WERI-Rb-1 (cell line): ENCODE measurements around the gene TMPRSS9.

Experiments used
- DNase-seq: peaks from one replicate; pipeline ENCODE4 v3.0.0-alpha.2; 2020
- H3K27ac ChIP-seq: fragments of 250-450 bp; sonication (Bioruptor Pico); 2 replicates; pipeline ENCODE4 v1.5.1; 2020; ENCODE audit warnings: mild to moderate bottlenecking, moderate library complexity
- H3K27me3 ChIP-seq: fragments of 250-450 bp; sonication (Bioruptor Pico); 2 replicates; pipeline ENCODE4 v1.5.1; 2021; ENCODE audit warnings: mild to moderate bottlenecking, low read depth, moderate library complexity; ENCODE audit not compliant: insufficient read depth, severe bottlenecking
- H3K36me3 ChIP-seq: fragments of 250-450 bp; sonication (Bioruptor Pico); 2 replicates; pipeline ENCODE4 v1.5.1; 2020; ENCODE audit warnings: mild to moderate bottlenecking, moderate library complexity
- H3K4me3 ChIP-seq: 2 replicates; pipeline ENCODE4 v1.5.1; 2011; ENCODE audit warnings: low read depth, mild to moderate bottlenecking, control low read depth, low read length
- H3K9me3 ChIP-seq: fragments of 250-450 bp; sonication (Bioruptor Pico); 2 replicates; pipeline ENCODE4 v1.5.1; 2021; ENCODE audit warnings: mild to moderate bottlenecking, moderate library complexity; ENCODE audit not compliant: severe bottlenecking
- TF ChIP-seq, protein P1 (sequence below): IDR thresholded peaks from 2 replicates; pipeline ENCODE4 v1.5.1; 2011; ENCODE audit warnings: low read depth, mild to moderate bottlenecking, control low read depth, inconsistent platforms, low read length

The TMPRSS9 gene

DNA sequence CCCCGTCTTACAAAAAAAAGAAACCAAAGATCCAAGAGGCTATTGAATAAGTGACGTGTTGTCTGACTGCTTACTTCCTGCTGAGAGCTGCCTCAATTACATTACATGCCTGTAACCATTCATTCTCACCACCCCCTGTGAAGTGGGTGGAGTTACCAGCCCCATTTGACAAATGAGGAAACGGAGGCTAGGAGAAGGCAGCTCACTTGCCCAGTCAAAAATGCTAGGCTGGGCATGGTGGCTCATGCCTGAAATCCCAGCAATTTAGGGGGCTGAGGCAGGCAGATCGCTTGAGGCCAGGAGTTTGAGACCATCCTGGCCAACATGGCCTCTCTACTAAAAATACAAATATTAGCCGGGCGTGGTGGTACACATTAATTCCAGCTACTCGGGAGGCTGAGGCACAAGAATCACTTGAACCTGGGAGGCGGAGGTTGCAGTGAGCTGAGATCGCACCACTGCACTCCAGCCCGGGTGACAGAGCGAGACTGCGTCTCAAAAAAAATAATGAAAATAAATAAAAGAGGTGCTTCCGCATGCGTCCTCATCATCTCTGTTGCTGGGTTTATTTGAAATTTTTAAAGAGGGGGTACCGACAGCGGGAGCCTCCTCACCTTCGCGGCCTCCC, 32.2 kb upstream of the TMPRSS9 start:
- Histone ChIP-seq H3K27ac (peak overlapping the region; percentile 91), H3K9me3 (no peaks in the 10 kb centered on the region), H3K27me3 (no peaks in the 10 kb centered on the region), H3K36me3 (peaks cover 40% of the 10 kb centered on the region), H3K4me3 (peak overlapping the region; percentile 93)
- TF ChIP-seq, protein P1, sequence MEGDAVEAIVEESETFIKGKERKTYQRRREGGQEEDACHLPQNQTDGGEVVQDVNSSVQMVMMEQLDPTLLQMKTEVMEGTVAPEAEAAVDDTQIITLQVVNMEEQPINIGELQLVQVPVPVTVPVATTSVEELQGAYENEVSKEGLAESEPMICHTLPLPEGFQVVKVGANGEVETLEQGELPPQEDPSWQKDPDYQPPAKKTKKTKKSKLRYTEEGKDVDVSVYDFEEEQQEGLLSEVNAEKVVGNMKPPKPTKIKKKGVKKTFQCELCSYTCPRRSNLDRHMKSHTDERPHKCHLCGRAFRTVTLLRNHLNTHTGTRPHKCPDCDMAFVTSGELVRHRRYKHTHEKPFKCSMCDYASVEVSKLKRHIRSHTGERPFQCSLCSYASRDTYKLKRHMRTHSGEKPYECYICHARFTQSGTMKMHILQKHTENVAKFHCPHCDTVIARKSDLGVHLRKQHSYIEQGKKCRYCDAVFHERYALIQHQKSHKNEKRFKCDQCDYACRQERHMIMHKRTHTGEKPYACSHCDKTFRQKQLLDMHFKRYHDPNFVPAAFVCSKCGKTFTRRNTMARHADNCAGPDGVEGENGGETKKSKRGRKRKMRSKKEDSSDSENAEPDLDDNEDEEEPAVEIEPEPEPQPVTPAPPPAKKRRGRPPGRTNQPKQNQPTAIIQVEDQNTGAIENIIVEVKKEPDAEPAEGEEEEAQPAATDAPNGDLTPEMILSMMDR, result no peak
- peak; percentile 44 for DNase-seq

DNA sequence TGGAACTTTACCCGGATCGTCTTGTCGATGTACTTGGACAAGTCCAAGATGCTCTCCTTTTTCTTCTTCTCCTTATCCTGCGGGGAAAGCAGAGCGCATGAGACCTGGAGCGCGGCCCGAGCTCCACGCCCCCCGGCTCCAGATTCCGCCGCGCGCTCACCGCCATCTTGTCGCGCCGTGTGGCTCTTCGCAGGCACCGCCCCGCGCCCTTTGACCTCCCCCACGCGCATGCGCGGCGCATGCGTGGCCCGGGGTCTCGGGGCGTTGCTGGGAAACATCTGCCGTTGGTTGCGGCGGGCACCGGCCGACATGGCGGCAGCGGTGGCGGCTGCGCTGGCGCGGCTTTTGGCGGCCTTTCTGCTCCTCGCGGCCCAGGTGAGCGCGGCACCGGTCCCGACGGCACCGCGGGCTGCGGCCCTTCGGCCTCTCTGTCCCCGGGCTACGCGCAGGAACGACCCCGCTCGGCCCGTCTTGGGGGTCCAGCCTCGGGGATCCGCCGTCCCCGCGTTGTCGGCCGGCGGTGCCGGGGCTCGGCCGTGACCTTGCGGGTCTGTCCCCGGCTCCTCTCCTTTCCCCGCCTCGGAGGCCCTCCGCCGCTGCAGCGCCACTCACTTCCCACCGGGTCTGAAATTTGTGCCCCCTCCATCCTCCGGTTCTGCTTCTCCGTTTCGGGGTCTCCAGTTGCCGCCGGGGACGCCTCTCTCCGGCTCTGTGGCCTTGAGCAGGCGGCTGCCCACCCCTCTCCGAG, 31.5 kb upstream of the TMPRSS9 start, which contains the start of the genes LSM7 and SPPL2B:
Gene LSM7, minus strand, starts transcription at position 186 of the 748 bp plus-strand sequence. Its CDS starts 20 bp downstream, at position 166.
Gene SPPL2B, plus strand, starts transcription at position 284 of the 748 bp plus-strand sequence. Its CDS starts 26 bp downstream, at position 310.
- DNase-seq, result peak; percentile 91
- TF ChIP-seq, protein P1, result no peak
- no peaks in the 10 kb centered on the region for H3K9me3 ChIP-seq
- peaks cover 33% of the 10 kb centered on the region for H3K36me3 ChIP-seq
- no peaks in the 10 kb centered on the region for H3K27me3 ChIP-seq
- peak within 1 kb of the TSS; percentile 91 for H3K27ac ChIP-seq
- H3K4me3 ChIP-seq, result peak within 1 kb of the TSS; percentile 93

DNA sequence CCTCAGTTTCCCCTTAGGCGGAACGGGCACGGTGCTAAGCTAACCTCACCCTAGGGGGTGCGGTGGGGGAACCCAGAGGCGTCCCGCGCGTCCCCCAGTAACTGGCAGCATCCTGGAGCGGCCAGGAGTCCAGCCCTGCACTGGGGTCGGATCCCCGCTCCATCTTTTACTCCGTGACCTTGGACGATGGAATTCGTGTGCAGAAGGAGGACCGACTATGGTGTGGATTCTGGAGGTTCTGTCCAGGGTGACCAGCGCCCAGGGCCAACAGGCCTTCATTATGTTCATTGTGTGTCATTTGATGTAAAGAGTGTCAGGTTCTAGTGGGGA, 31.0 kb upstream of the TMPRSS9 start:
- H3K27ac ChIP-seq, result peak overlapping the region; percentile 91
- TF ChIP-seq, protein P1, result no peak
- no peaks in the 10 kb centered on the region for H3K27me3 ChIP-seq
- peaks cover 30% of the 10 kb centered on the region for H3K36me3 ChIP-seq
- peak overlapping the region; percentile 93 for H3K4me3 ChIP-seq
- no peaks in the 10 kb centered on the region for H3K9me3 ChIP-seq
- DNase-seq, result no peak

DNA sequence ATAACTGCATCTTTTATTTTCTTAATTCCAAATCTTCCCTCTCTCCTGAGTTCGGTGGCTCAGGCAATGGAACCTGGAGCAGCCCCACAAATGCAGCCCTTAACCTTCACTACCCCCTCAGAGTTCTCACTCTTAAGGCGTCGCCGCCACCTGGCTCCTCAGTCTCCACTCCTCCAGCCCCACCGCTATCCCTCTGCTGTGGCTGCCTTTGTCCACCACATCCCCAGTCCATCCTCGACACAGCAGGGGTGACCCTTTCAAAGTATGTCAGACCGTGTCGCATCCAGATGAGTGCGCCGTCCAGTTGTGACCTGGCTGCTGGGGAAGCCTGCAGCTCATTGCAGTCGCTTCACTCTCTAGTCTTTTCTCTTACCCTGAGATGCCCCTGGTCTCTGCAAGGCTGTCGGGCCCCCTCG, 30.6 kb upstream of the TMPRSS9 start:
- H3K36me3 ChIP-seq, result peaks cover 28% of the 10 kb centered on the region
- DNase-seq, result no peak
- no peaks in the 10 kb centered on the region for H3K9me3 ChIP-seq
- H3K27ac ChIP-seq, result no peak overlapping the region
- H3K27me3 ChIP-seq, result no peaks in the 10 kb centered on the region
- TF ChIP-seq, protein P1, result no peak
- peak overlapping the region; percentile 93 for H3K4me3 ChIP-seq

DNA sequence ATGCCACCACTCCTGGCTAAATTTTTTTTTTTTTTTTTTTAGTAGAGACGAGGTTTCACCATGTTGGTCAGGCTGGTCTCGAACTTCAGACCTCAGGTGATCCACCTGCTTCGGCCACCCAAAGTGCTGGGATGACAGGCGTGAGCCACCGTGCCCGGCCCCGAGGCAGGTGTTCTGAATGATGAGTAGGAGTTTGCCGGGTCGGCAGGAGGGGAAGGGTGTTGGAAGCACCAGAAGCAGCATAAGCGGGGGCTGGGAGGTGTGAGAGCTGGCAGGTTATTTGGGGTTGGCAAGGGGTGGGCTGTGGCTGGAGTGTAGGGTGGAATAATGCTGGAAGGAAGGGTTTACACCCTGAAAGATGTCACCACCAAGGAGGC, 29.8 kb upstream of the TMPRSS9 start:
- DNase-seq, result no peak
- TF ChIP-seq, protein P1, result no peak
- H3K9me3 ChIP-seq, result no peaks in the 10 kb centered on the region
- no peaks in the 10 kb centered on the region for H3K27me3 ChIP-seq
- no peak overlapping the region for H3K27ac ChIP-seq
- no peak overlapping the region for H3K4me3 ChIP-seq
- peaks cover 28% of the 10 kb centered on the region for H3K36me3 ChIP-seq
